Fibroblast of mammary gland (primary cell): ENCODE data around the gene CELF5.

Experiments
- DNase-seq: peaks from one replicate; pipeline ENCODE4 v3.0.0-alpha.2; 2010; ENCODE audit warnings: low read depth
- H3K4me3 ChIP-seq: 2 replicates; pipeline ENCODE4 v1.5.1; 2011; ENCODE audit warnings: low read depth, mild to moderate bottlenecking, low read length, moderate library complexity; ENCODE audit not compliant: control insufficient read depth
- TF ChIP-seq, protein P1 (sequence below): conservative IDR thresholded peaks from 2 replicates; pipeline ENCODE4 v1.5.1; 2011; ENCODE audit warnings: low read depth, low read length, inconsistent platforms; ENCODE audit not compliant: control insufficient read depth, insufficient read depth

The CELF5 gene

DNA sequence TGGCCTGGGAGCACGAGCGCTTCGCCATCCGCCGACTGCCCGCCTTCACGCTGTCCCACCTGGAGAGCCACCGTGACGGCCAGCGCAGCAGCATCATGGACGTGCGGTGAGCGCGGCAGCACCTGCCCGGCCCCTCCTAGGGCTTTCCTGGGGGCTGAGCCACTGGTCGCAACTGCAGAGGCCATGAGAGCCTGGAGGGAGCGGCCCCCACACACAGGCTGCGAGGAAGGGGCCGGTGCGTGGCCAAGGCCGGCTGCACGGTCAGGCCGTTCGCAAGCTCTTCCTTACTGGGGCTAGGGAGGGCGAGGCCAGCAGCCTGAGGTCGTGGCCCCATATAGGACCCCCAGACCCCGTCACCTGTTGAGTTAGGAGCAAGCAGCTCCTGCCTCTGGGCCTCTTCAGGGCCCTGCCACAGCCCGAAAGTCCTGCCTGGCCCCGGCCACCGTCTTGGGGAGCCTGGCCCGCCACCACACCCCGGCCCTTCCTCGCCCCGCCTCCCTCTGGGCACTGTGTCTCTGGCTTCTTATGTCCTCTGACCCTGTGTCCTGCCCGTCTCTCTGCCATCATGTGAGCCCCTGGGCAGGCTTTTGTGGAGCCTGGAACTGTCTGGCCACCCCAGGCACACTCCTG lies 19.7 kb upstream of the CELF5 start:
- TF ChIP-seq, protein P1, sequence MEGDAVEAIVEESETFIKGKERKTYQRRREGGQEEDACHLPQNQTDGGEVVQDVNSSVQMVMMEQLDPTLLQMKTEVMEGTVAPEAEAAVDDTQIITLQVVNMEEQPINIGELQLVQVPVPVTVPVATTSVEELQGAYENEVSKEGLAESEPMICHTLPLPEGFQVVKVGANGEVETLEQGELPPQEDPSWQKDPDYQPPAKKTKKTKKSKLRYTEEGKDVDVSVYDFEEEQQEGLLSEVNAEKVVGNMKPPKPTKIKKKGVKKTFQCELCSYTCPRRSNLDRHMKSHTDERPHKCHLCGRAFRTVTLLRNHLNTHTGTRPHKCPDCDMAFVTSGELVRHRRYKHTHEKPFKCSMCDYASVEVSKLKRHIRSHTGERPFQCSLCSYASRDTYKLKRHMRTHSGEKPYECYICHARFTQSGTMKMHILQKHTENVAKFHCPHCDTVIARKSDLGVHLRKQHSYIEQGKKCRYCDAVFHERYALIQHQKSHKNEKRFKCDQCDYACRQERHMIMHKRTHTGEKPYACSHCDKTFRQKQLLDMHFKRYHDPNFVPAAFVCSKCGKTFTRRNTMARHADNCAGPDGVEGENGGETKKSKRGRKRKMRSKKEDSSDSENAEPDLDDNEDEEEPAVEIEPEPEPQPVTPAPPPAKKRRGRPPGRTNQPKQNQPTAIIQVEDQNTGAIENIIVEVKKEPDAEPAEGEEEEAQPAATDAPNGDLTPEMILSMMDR = no peak
- DNase-seq = no peak
- H3K4me3 ChIP-seq = no peak overlapping the region

DNA sequence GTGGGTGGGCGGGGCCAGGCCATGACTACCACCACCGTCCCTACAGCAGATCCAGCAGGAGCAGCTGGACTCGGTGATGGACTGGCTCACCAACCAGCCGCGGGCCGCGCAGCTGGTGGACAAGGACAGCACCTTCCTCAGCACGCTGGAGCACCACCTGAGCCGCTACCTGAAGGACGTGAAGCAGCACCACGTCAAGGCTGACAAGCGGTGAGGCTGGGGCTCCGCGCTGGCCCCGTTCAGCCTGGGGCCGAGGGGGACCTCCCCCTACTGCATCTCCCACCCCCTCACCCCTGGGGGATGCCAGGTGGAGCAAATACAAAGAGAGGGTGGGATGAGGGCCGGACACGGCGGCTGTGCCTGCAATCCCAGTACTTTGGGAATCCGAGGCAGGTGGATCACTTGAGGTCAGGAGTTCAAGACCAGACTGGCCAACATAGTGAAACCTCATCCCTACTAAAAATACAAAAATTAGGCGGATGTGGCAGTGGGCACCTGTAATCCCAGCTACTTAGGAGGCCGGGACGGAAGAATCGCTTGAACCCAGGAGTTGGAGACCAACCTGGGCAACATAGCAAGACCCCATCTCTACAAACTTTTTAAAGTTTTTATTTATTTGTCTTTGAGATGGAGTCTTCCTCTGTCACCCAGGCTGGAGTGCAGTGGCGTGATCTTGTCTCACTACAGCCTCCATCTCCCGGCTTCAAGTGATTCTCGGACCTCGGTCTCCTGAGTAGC lies 18.1 kb upstream of the CELF5 start:
- no peak overlapping the region for H3K4me3 ChIP-seq
- TF ChIP-seq, protein P1 = no peak
- no peak for DNase-seq

DNA sequence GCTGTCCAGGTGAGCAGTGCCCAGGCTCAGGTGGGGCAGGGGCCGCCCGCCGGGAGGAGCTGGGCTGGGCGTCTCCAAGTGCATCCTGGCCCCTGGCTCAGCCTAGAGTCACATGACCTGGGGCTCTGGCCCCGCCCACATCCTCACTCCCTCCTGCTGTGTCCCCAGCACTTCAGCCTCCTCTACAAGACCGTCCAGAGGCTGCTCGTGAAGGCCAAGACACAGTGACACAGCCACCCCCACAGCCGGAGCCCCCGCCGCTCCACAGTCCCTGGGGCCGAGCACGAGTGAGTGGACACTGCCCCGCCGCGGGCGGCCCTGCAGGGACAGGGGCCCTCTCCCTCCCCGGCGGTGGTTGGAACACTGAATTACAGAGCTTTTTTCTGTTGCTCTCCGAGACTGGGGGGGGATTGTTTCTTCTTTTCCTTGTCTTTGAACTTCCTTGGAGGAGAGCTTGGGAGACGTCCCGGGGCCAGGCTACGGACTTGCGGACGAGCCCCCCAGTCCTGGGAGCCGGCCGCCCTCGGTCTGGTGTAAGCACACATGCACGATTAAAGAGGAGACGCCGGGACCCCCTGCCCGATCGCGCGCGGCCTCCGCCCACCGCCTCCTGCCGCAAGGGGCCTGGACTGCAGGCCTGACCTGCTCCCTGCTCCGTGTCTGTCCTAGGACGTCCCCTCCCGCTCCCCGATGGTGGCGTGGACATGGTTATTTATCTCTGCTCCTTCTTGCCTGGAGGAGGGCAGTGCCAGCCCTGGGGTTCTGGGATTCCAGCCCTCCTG lies 16.8 kb upstream of the CELF5 start:
- no peak for DNase-seq
- TF ChIP-seq, protein P1 = no peak
- no peak overlapping the region for H3K4me3 ChIP-seq

DNA sequence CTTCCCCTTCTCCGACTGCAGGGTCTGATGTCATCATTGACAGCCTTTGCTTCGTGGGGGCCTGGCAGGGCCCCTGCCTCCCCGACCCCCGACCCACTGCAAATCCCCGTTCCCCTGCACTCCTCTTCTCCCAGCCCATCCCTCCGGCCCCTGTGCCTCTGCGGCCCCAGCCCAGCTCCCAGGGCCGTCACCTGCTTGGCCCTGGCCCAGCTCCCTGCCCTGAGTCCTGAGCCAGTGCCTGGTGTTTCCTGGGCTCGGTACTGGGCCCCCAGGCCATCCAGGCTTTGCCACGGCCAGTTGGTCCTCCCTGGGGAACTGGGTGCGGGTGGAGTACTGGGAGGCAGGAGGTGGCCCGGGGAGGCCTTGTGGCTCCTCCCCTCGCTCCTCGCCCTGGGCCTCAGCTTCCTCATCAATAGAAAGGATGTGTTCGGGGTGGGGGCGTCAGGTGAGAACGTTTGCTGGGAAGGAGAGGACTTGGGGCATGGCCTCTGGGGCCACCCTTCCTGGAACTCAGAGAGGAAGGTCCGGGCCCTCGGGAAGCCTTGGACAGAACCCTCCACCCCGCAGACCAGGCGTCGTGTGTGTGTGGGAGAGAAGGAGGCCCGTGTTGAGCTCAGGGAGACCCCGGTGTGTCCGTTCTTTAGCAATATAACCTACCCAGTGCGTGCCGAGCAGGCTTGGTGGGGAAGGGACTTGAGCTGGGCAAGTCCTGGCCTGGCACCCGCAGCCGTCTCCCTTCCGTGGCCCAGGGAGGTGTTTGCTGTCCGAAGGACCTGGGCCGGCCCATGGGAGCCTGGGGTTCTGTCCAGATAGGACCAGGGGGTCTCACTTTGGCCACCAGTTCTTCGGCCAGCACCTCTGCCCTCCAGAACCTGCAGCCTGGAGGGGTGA lies 15.9 kb upstream of the CELF5 start:
- TF ChIP-seq, protein P1 = no peak
- DNase-seq = no peak
- H3K4me3 ChIP-seq = no peak overlapping the region

DNA sequence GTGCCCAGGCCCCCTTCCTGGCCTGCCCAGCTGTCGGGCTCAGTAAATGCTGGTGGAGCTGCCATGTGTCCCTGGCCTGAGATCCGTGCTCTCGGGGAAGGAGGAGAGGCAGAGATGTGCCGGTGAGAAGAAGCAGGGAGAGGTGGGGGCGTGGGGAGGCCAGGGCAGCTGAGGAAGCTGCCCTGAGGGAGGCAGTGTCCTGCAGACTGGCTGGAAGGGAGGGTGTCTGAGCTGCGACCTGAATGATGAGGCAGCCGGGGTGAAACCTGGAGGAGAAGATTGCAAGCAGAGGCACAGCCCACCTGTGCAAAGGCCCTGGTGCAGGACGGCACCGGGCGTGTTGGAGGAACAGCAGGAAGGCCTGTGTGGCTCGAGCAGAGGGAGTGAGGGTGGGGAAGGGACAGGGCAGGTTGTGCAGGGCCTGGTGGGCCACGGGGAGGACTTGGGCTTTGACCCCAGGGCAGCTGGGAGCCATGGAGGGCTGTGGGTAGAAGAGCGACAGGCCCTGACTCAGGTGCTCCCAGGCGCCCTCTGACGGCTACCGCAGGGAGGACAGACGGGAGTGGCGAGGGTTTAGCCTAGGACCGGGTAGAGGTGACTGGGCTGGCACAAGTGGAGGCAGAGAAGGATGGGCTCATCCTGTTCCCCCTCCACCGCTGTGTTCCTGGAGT lies 14.0 kb upstream of the CELF5 start:
- peak; percentile 37 for DNase-seq
- H3K4me3 ChIP-seq = no peak overlapping the region
- TF ChIP-seq, protein P1 = peak; percentile 71

DNA sequence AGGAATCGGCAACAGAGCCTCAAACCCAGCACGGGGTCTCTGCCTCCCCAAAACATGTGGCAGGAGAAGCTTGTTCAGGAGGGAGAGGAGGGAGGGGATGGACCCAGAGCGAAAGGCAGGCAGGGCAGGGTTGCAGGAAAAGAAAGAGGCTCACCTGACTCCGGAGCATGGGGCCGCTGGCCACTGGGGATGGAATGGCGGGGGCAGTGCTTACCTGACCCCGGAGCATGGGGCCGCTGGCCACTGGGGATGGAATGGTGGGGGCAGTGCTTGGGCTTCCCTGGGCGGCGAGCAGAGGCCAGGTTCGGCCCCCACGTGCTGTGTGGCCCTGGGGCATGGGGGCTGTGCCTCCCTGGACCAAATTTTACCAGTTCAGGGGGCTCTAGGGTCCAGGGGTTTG lies 13.3 kb upstream of the CELF5 start:
- H3K4me3 ChIP-seq = no peak overlapping the region
- TF ChIP-seq, protein P1 = no peak
- no peak for DNase-seq
